ENCODE measurements around the gene CDH4. TPM values are rescaled to one million over a fixed set of nuclear protein-coding genes. Genes with fewer than 3 reads are reported as not detected.

Gene CDH4
- total and polyA plus RNA-seq, 2 of the 13 experiments (the other 11 are each of a cell fraction or from before 2014, with no cell fraction given): not detected

DNA sequence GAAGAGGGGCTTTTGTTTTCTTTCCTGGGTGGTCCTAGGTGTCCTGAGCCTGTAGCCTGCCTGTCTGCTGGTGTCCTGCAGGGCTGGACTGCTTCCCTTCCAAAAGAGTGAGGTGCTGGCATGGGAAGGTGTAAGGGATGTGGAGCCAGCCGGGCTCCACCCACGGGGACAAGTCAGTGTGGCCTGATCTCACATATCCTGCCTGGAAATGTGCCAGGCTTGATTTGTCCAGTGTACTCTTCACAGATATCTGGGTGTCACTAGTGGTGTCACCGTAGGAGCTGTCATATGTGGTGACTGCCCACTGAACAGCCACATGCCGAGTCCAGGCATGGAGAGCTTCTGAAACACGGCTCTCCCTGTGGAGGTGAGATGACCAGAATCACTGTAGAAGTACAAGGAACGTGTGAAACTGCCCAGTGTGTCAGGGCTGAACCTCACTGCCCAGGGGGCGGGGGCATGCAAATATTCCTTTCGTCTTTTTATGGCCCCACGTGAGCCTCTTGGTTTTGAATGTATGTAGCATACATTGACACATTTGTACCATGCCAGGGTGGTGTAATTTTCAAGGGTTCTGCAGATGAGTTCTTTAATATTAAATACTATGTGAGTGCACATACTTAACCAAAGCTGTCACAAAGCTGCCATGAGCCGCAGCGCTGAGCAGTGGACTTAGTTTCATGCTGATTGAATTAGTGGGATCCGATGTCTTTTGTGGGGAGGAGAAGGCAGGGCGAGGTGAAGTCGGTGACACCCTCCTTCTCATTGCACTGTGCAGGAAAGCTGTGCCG lies 55.8 kb downstream of the CDH4 start (continued):
- TF ChIP-seq, protein P1, sequence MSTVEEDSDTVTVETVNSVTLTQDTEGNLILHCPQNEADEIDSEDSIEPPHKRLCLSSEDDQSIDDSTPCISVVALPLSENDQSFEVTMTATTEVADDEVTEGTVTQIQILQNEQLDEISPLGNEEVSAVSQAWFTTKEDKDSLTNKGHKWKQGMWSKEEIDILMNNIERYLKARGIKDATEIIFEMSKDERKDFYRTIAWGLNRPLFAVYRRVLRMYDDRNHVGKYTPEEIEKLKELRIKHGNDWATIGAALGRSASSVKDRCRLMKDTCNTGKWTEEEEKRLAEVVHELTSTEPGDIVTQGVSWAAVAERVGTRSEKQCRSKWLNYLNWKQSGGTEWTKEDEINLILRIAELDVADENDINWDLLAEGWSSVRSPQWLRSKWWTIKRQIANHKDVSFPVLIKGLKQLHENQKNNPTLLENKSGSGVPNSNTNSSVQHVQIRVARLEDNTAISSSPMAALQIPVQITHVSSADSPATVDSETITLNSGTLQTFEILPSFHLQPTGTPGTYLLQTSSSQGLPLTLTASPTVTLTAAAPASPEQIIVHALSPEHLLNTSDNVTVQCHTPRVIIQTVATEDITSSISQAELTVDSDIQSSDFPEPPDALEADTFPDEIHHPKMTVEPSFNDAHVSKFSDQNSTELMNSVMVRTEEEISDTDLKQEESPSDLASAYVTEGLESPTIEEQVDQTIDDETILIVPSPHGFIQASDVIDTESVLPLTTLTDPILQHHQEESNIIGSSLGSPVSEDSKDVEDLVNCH (CRISPR knock-in tag; IDR thresholded peaks at IDR 0.05): no peak
- TF ChIP-seq, protein P2, sequence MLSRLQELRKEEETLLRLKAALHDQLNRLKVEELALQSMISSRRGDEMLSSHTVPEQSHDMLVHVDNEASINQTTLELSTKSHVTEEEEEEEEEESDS (CRISPR knock-in tag; IDR thresholded peaks at IDR 0.05; ENCODE audit: borderline replicate concordance): no peak

DNA sequence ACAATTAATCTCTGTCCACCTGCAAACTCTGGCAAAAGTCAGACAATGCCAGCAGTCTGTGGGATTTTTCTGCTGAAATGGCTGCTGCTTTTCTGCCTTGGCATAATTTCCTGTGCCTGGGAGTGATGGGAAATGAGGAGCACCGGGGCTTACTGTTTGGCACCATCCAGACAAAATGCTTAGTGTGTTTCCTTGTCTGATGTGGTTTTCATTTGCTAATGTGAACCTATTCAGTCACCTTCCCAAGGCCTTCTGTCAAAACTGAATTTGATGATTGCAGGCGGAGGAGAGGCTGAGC lies 56.4 kb downstream of the CDH4 start:
- TF ChIP-seq SMYD3 (CRISPR knock-in tag; IDR thresholded peaks at IDR 0.05) (no peak), JARID2 (CRISPR knock-in tag; IDR thresholded peaks at IDR 0.05; ENCODE audit: insufficient replicate concordance) (no peak), MYNN (CRISPR knock-in tag; IDR thresholded peaks at IDR 0.05; ENCODE audit: low read depth) (no peak), ZFP37 (CRISPR knock-in tag; IDR thresholded peaks at IDR 0.05; ENCODE audit: borderline replicate concordance) (no peak), NR2C2 (CRISPR knock-in tag; IDR thresholded peaks at IDR 0.05; ENCODE audit: borderline replicate concordance) (no peak), BCL6 (CRISPR knock-in tag; IDR thresholded peaks at IDR 0.05) (no peak), REL (CRISPR knock-in tag; conservative IDR thresholded peaks at IDR 0.05) (no peak), ASH2L (IDR thresholded peaks at IDR 0.05; ENCODE audit: insufficient read length, low read depth, low read length) (no peak), FOXC1 (CRISPR knock-in tag; IDR thresholded peaks at IDR 0.05; ENCODE audit: borderline replicate concordance) (no peak), ZNF879 (CRISPR knock-in tag; IDR thresholded peaks at IDR 0.05) (no peak)
- TF ChIP-seq, protein P3, sequence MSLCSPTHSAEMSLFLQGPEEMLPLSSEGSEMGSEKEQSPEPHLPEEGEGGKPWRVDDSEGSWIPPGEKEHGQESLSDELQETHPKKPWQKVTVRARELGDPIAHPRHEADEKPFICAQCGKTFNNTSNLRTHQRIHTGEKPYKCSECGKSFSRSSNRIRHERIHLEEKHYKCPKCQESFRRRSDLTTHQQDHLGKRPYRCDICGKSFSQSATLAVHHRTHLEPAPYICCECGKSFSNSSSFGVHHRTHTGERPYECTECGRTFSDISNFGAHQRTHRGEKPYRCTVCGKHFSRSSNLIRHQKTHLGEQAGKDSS (CRISPR knock-in tag; IDR thresholded peaks at IDR 0.05; ENCODE audit: borderline replicate concordance, low read depth): no peak
- TF ChIP-seq, protein P4, sequence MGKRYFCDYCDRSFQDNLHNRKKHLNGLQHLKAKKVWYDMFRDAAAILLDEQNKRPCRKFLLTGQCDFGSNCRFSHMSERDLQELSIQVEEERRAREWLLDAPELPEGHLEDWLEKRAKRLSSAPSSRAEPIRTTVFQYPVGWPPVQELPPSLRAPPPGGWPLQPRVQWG (CRISPR knock-in tag; IDR thresholded peaks at IDR 0.05; ENCODE audit: borderline replicate concordance, low read depth): no peak
- intact Hi-C loops (cut with micrococcal nuclease; ENCODE audit: unreplicated experiment) (no loop called here), in situ Hi-C loops (cut with HindIII; ENCODE audit: extremely low pct_ligation_motif_present, low pct_unique_long_range_greater_than_20kb) (no loop called here)
- POLR2A ChIA-PET: no interaction called here
- Histone ChIP-seq H3K4me2 (ENCODE audit: low read depth, low read length) (no peak overlapping the region), H3K9ac (ENCODE audit: insufficient read depth, low read depth, low read length) (no peak overlapping the region), H3K9me3 (ENCODE audit: low read length) (no peaks in the 10 kb centered on the region), H3K79me2 (ENCODE audit: insufficient read depth, low read length) (no peaks in the 10 kb centered on the region), H3K4me1 (ENCODE audit: insufficient read depth, low read length) (no peaks in the 10 kb centered on the region), H3K36me3 (replicated peaks in 1 of 2; ENCODE audit: control insufficient read depth in 1 of 2, insufficient read depth in 2 of 2, low read length in 2 of 2) (no peaks in the 10 kb centered on the region), H3K27ac (ENCODE audit: extremely low read length, insufficient read depth, low read length) (no peak overlapping the region), H2AFZ (ENCODE audit: low read length) (no peak overlapping the region), H4K20me1 (ENCODE audit: insufficient read depth, low read length) (no peaks in the 10 kb centered on the region), H3K27me3 (ENCODE audit: control insufficient read depth in 1 of 2, insufficient read depth in 2 of 2, low read length in 2 of 2) (peaks cover 5 to 37% of the 10 kb centered on the region in 2 experiments; a peak in 4 of 5 replicates), H3K4me3 (replicated peaks in 1 of 3; ENCODE audit: insufficient read depth in 1 of 3, low read depth in 2 of 3, low read length in 3 of 3) (no peak overlapping the region)
- CTCF ChIA-PET (ENCODE audit: low intra/inter-chr PET ratio, low total read pairs): no interaction called here
- DNase-seq (ENCODE audit: low spot score): no peak
- WGBS (ENCODE audit: low lambda C conversion rate): 5% methylated on average over 2 of the region's 2 CpGs
- no peak for ATAC-seq
- FAIRE-seq: no peak
- BruUV-seq (replicated peaks): no TSS peak

All from HepG2 (cell line).